ENCODE measurements around the gene ANKRD29. TPM values are rescaled to one million over a fixed set of nuclear protein-coding genes. Genes with fewer than 3 reads are reported as not detected.

Gene ANKRD29
- total and polyA plus RNA-seq, 7 experiments from 2014 or later = 0.11 to 0.58 (median 0.18) TPM; not detected in 2

DNA sequence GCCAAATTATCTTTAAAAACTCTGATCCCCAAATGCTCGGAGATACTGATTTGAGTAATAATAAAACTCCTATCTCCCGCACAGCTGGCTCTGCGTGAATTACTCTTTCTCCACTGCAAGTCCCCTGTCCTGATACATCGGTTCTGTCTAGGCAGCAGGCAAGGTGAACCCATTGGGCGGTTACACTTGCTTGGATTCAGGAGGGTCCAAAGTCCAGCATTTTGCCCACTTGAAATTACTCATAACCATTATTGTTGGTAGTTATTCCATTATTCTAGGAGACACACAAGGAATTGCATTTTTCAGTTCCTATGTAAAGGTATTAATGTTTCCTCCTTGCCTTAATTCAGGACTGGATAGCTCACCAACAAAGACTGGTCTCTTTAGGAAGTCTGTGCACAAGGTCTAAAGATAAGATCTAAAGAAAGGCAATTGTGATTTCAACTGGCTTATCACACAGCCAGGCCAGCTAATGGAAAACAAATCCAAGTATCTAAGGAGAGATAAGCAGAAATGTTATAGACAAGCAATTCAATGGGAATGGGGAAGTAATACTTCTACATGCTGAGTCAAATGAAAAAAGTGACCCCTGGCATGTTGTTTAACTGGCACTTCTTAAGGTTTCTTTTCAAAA is 53.2 kb downstream of the ANKRD29 start:
- H3K4me1 Mint-ChIP-seq = no peaks in the 10 kb centered on the region
- Histone ChIP-seq H3K27me3 (ENCODE audit: control insufficient read depth in 2 of 2, insufficient read depth in 2 of 2, low read length in 2 of 2) (no peaks in the 10 kb centered on the region), H3K4me3 (ENCODE audit: low read length) (no peak overlapping the region), H3K4me1 (ENCODE audit: control insufficient read depth in 2 of 2, insufficient read depth in 2 of 2, low read length in 2 of 2) (no peaks in the 10 kb centered on the region), H3K9me3 (ENCODE audit: control insufficient read depth in 2 of 3, low read length in 3 of 3) (no peaks in the 10 kb centered on the region), H3K36me3 (ENCODE audit: control insufficient read depth in 2 of 3, insufficient read depth in 3 of 3, low read length in 3 of 3) (no peaks in the 10 kb centered on the region), H3K27ac (ENCODE audit: low read depth, low read length) (no peak overlapping the region)
- intact Hi-C loops (cut with micrococcal nuclease) = no loop called here
- H3K36me3 Mint-ChIP-seq = peaks cover 0 to 3% (median 0%) of the 10 kb centered on the region in 5 donors
- DNase-seq (no peak), ATAC-seq (no peak)
- POLR2A ChIA-PET = no interaction called here
- no peaks in the 10 kb centered on the region for H3K9me3 Mint-ChIP-seq
- CTCF ChIA-PET = no interaction called here
- no peak overlapping the region for H3K27ac Mint-ChIP-seq
- H3K4me3 Mint-ChIP-seq = no peak overlapping the region
- H3K27me3 Mint-ChIP-seq = peaks cover 0 to 18% (median 5%) of the 10 kb centered on the region in 5 donors

DNA sequence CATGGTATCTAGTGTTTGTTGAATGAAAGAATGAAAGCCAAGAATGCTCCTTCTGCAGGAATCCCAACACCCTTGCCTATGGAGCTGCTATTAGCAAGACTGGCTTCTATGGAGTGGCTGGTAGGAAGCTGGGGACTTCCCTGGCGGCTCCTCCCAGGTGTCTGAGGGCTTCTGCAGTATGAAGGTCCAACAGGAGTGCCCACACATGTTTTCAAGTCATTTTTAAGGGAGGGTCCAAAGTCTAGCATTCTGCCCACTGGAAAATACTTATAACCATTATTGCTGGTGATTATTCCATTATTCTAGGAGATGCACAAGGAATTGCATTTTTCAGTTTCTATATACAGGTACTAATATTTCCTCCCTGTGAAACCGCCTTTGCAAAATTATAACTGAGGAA is 54.5 kb downstream of the ANKRD29 start:
- H3K9me3 Mint-ChIP-seq = no peaks in the 10 kb centered on the region
- intact Hi-C loops (cut with micrococcal nuclease) = no loop called here
- no peak overlapping the region for H3K4me3 Mint-ChIP-seq
- H3K27me3 ChIP-seq (ENCODE audit: control insufficient read depth in 2 of 2, insufficient read depth in 2 of 2, low read length in 2 of 2) = no peaks in the 10 kb centered on the region
- H3K4me3 ChIP-seq (ENCODE audit: low read length) = no peak overlapping the region
- no peak for DNase-seq
- POLR2A ChIA-PET = interaction anchor here (0.6 kb wide), 1 partner anchor 1877 kb away, joined by 3 read pairs; no protein-coding TSS in a partner anchor
- H3K27me3 Mint-ChIP-seq = peaks cover 0 to 18% (median 5%) of the 10 kb centered on the region in 5 donors
- no peaks in the 10 kb centered on the region for H3K4me1 ChIP-seq (ENCODE audit: control insufficient read depth in 2 of 2, insufficient read depth in 2 of 2, low read length in 2 of 2)
- ATAC-seq = no peak
- H3K36me3 Mint-ChIP-seq = peaks cover 0 to 3% (median 0%) of the 10 kb centered on the region in 5 donors
- H3K27ac ChIP-seq (ENCODE audit: low read depth, low read length) = no peak overlapping the region
- no peaks in the 10 kb centered on the region for H3K36me3 ChIP-seq (ENCODE audit: control insufficient read depth in 2 of 3, insufficient read depth in 3 of 3, low read length in 3 of 3)
- peaks cover 0 to 2% (median 0%) of the 10 kb centered on the region in 7 donors for H3K4me1 Mint-ChIP-seq
- CTCF ChIA-PET = no interaction called here
- no peaks in the 10 kb centered on the region for H3K9me3 ChIP-seq (ENCODE audit: control insufficient read depth in 2 of 3, low read length in 3 of 3)
- no peak overlapping the region for H3K27ac Mint-ChIP-seq

DNA sequence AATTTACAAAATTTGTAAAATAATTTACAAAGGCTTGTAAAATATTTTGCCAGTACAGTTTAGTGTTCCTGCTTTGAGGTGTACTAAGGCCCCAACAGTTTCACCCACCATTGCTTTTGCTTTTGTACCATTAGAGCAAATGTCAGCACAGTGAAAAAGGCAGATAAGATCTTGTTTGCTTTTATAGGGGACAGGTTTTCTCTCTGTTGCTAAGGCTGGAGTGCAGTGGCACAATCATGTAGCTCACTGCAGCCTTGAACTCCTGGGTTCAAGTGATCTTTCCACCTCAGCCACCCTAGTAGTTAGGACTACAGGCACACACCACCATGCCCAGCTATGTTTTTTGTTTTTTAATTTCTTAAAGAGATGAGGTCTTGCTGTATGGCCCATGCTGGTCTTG is 56.8 kb downstream of the ANKRD29 start:
- Histone ChIP-seq H3K36me3 (ENCODE audit: control insufficient read depth in 2 of 3, insufficient read depth in 3 of 3, low read length in 3 of 3) (no peaks in the 10 kb centered on the region), H3K4me1 (ENCODE audit: control insufficient read depth in 2 of 2, insufficient read depth in 2 of 2, low read length in 2 of 2) (no peaks in the 10 kb centered on the region), H3K9me3 (ENCODE audit: control insufficient read depth in 2 of 3, low read length in 3 of 3) (no peaks in the 10 kb centered on the region), H3K27me3 (ENCODE audit: control insufficient read depth in 2 of 2, insufficient read depth in 2 of 2, low read length in 2 of 2) (no peaks in the 10 kb centered on the region), H3K4me3 (ENCODE audit: low read length) (no peak overlapping the region), H3K27ac (ENCODE audit: low read depth, low read length) (no peak overlapping the region)
- H3K4me3 Mint-ChIP-seq = no peak overlapping the region
- no peak for DNase-seq
- peaks cover 0 to 3% (median 0%) of the 10 kb centered on the region in 5 donors for H3K36me3 Mint-ChIP-seq
- CTCF ChIA-PET = no interaction called here
- peaks cover 0 to 18% (median 5%) of the 10 kb centered on the region in 5 donors for H3K27me3 Mint-ChIP-seq
- peaks cover 0 to 2% (median 0%) of the 10 kb centered on the region in 7 donors for H3K4me1 Mint-ChIP-seq
- no peak for ATAC-seq
- intact Hi-C loops (cut with micrococcal nuclease) = no loop called here
- H3K9me3 Mint-ChIP-seq = no peaks in the 10 kb centered on the region
- H3K27ac Mint-ChIP-seq = no peak overlapping the region
- POLR2A ChIA-PET = no interaction called here

DNA sequence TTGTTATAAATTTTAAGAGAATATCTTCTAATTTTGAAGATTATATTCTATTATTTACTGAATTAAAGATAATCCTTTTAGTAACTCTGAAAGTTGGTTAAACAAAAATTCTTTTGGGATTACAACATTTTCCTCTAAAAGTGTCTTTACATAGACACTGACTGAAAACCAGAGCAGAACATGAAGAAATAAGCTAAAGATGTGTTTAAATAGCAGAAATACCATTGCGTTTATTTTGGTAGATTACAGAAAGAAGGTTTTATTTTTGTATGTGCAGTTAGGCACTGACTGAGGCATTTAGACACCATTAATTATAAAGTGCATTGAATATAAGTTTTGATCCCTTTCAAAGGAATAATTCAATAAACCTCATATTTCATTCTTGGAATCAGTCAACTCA is 62.9 kb downstream of the ANKRD29 start:
- Histone ChIP-seq H3K27me3 (ENCODE audit: control insufficient read depth in 2 of 2, insufficient read depth in 2 of 2, low read length in 2 of 2) (no peaks in the 10 kb centered on the region), H3K4me1 (ENCODE audit: control insufficient read depth in 2 of 2, insufficient read depth in 2 of 2, low read length in 2 of 2) (no peaks in the 10 kb centered on the region), H3K9me3 (ENCODE audit: control insufficient read depth in 2 of 3, low read length in 3 of 3) (no peaks in the 10 kb centered on the region), H3K36me3 (ENCODE audit: control insufficient read depth in 2 of 3, insufficient read depth in 3 of 3, low read length in 3 of 3) (no peaks in the 10 kb centered on the region), H3K4me3 (ENCODE audit: low read length) (no peak overlapping the region), H3K27ac (ENCODE audit: low read depth, low read length) (no peak overlapping the region)
- Mint-ChIP-seq H3K9me3 (no peaks in the 10 kb centered on the region), H3K27ac (no peak overlapping the region), H3K4me1 (peaks cover 0 to 7% (median 0%) of the 10 kb centered on the region in 7 donors), H3K27me3 (peaks cover 0 to 28% (median 3%) of the 10 kb centered on the region in 5 donors), H3K4me3 (no peak overlapping the region), H3K36me3 (no peaks in the 10 kb centered on the region)
- POLR2A ChIA-PET = no interaction called here
- DNase-seq (no peak), ATAC-seq (no peak)
- intact Hi-C loops (cut with micrococcal nuclease) = no loop called here
- CTCF ChIA-PET = interaction anchor here (0.6 kb wide), 2 partner anchors 16 to 574 kb away, joined by 3 to 4 read pairs; no protein-coding TSS in a partner anchor

DNA sequence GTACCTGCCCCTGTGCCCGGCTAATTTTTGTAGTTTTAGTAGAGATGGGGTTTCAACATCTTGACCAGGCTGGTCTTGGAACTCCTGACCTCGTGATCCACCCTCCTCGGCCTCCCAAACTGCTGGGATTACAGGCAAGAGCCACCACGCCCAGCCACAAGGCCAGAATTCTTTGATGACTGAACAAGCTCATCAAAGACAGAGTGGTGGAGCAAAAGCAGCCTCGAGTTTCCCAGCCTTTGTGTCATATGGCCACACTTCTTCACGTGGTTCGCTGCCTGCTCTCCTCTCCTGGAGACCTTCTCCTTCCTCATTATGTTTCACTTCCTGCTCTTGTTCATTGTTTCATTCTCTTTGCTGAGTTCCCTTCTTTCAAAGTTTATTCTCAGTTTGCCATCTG is 66.5 kb downstream of the ANKRD29 start:
- Histone ChIP-seq H3K9me3 (ENCODE audit: control insufficient read depth in 2 of 3, low read length in 3 of 3) (no peaks in the 10 kb centered on the region), H3K4me1 (ENCODE audit: control insufficient read depth in 2 of 2, insufficient read depth in 2 of 2, low read length in 2 of 2) (no peaks in the 10 kb centered on the region), H3K27me3 (ENCODE audit: control insufficient read depth in 2 of 2, insufficient read depth in 2 of 2, low read length in 2 of 2) (no peaks in the 10 kb centered on the region), H3K27ac (ENCODE audit: low read depth, low read length) (no peak overlapping the region), H3K4me3 (ENCODE audit: low read length) (no peak overlapping the region), H3K36me3 (ENCODE audit: control insufficient read depth in 2 of 3, insufficient read depth in 3 of 3, low read length in 3 of 3) (no peaks in the 10 kb centered on the region)
- H3K27me3 Mint-ChIP-seq = peaks cover 0 to 22% (median 0%) of the 10 kb centered on the region in 5 donors
- POLR2A ChIA-PET = interaction anchor here (0.6 kb wide), 1 partner anchor 9 kb away, joined by 3 read pairs; no protein-coding TSS in a partner anchor
- no peak overlapping the region for H3K4me3 Mint-ChIP-seq
- H3K9me3 Mint-ChIP-seq = no peaks in the 10 kb centered on the region
- intact Hi-C loops (cut with micrococcal nuclease) = no loop called here
- CTCF ChIA-PET = no interaction called here
- ATAC-seq (peak; percentile 53), DNase-seq (no peak)
- H3K4me1 Mint-ChIP-seq = peaks cover 0 to 12% (median 0%) of the 10 kb centered on the region in 7 donors
- peak overlapping the region in 1 of 9 donors; percentile 42 for H3K27ac Mint-ChIP-seq
- H3K36me3 Mint-ChIP-seq = no peaks in the 10 kb centered on the region

DNA sequence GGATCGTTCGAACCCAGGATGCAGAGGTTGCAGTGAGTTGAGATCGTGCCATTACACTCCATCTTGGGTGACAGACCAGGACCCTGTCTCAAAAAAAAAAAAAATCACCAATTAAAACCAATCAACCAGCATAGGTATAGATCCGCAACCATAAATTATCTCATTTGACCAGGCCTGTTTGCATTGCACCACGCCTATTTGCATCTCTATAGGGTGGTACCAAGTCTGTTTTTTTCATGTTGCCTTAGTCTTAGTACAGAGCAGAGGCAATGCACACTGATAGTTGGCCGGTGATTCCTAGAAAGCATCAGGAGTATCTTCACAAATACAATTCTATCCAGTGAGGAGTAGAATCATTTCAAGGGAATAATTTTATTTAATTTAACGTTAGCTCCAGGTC is 67.1 kb downstream of the ANKRD29 start:
- no peaks in the 10 kb centered on the region for H3K9me3 ChIP-seq (ENCODE audit: control insufficient read depth in 2 of 3, low read length in 3 of 3)
- CTCF ChIA-PET = no interaction called here
- intact Hi-C loops (cut with micrococcal nuclease) = no loop called here
- ATAC-seq (no peak), DNase-seq (no peak)
- Mint-ChIP-seq H3K4me3 (no peak overlapping the region), H3K27me3 (peaks cover 0 to 21% (median 0%) of the 10 kb centered on the region in 5 donors), H3K27ac (no peak overlapping the region), H3K9me3 (no peaks in the 10 kb centered on the region), H3K4me1 (peaks cover 0 to 12% (median 0%) of the 10 kb centered on the region in 7 donors), H3K36me3 (no peaks in the 10 kb centered on the region)
- H3K27me3 ChIP-seq (ENCODE audit: control insufficient read depth in 2 of 2, insufficient read depth in 2 of 2, low read length in 2 of 2) = no peaks in the 10 kb centered on the region
- POLR2A ChIA-PET = interaction anchor here (0.6 kb wide), 1 partner anchor 9 kb away, joined by 3 read pairs; no protein-coding TSS in a partner anchor
- H3K4me3 ChIP-seq (ENCODE audit: low read length) = no peak overlapping the region
- no peaks in the 10 kb centered on the region for H3K36me3 ChIP-seq (ENCODE audit: control insufficient read depth in 2 of 3, insufficient read depth in 3 of 3, low read length in 3 of 3)
- H3K27ac ChIP-seq (ENCODE audit: low read depth, low read length) = no peak overlapping the region
- H3K4me1 ChIP-seq (ENCODE audit: control insufficient read depth in 2 of 2, insufficient read depth in 2 of 2, low read length in 2 of 2) = no peaks in the 10 kb centered on the region

DNA sequence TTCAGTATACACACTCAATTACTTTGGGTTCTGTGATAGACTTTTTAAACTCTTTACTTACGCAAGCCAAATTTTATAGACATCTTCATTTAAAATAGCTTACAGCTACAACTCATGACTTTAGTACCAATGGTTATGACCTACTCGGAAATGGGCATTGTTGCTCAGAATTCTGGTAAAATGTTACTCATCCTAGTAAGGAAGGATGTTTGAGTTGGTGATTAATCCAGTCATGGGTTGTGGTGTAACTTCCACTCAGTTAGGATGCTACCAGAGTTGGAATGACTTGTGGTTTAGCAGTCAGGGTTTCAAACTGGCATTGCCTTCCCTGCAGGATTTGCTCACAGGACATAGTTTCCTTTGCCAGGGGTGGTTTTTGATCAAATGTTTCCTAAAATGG is 69.0 kb downstream of the ANKRD29 start:
- no peak overlapping the region for H3K4me3 Mint-ChIP-seq
- H3K36me3 Mint-ChIP-seq = no peaks in the 10 kb centered on the region
- H3K27me3 Mint-ChIP-seq = peaks cover 0 to 15% (median 0%) of the 10 kb centered on the region in 5 donors
- peak; percentile 83 for ATAC-seq
- H3K9me3 Mint-ChIP-seq = no peaks in the 10 kb centered on the region
- Histone ChIP-seq H3K36me3 (ENCODE audit: control insufficient read depth in 2 of 3, insufficient read depth in 3 of 3, low read length in 3 of 3) (no peaks in the 10 kb centered on the region), H3K4me3 (ENCODE audit: low read length) (no peak overlapping the region), H3K27ac (ENCODE audit: low read depth, low read length) (no peak overlapping the region), H3K27me3 (ENCODE audit: control insufficient read depth in 2 of 2, insufficient read depth in 2 of 2, low read length in 2 of 2) (no peaks in the 10 kb centered on the region), H3K9me3 (ENCODE audit: control insufficient read depth in 2 of 3, low read length in 3 of 3) (no peaks in the 10 kb centered on the region), H3K4me1 (ENCODE audit: control insufficient read depth in 2 of 2, insufficient read depth in 2 of 2, low read length in 2 of 2) (no peaks in the 10 kb centered on the region)
- peaks cover 0 to 12% (median 0%) of the 10 kb centered on the region in 7 donors for H3K4me1 Mint-ChIP-seq
- ChIA-PET CTCF (no interaction called here), POLR2A (no interaction called here)
- H3K27ac Mint-ChIP-seq = no peak overlapping the region
- DNase-seq = no peak
- intact Hi-C loops (cut with micrococcal nuclease) = no loop called here

Data from naive thymus-derived CD4-positive, alpha-beta T cell (primary cell).